Prostate gland (tissue), 2 donors: ENCODE data around the gene PIGN. TPM values are rescaled to one million over a fixed set of nuclear protein-coding genes. Genes with fewer than 3 reads are reported as not detected.

Source experiments
- DNase-seq: peaks from one replicate; pipeline ENCODE4 v3.0.0-alpha.2; 2019; ENCODE audit warnings: low spot score
- H3K27ac ChIP-seq, 2 donors: fragments of 200-600 bp; sonication (generic); 2 replicates each; pipeline ENCODE4 v1.5.1; 2017 to 2019
- H3K27me3 ChIP-seq: fragments of 200-600 bp; sonication (generic); replicated peaks from 2 replicates; pipeline ENCODE4 v1.5.1; 2019; ENCODE audit not compliant: insufficient read depth
- H3K36me3 ChIP-seq, 2 donors: fragments of 200-600 bp; sonication (generic); 1 replicate in 1 of 2; 2 replicates in 1 of 2; pipeline versions ENCODE4 v1.5.1 to v1.8.1; 2017 to 2019
- H3K4me1 ChIP-seq: fragments of 200-600 bp; sonication (generic); replicated peaks from 2 replicates; pipeline ENCODE4 v1.5.1; 2019
- H3K4me3 ChIP-seq, 2 donors: fragments of 200-600 bp; sonication (generic); 2 replicates each; pipeline ENCODE4 v1.5.1; 2017 to 2019
- H3K9me3 ChIP-seq: fragments of 200-600 bp; sonication (generic); 2 replicates; pipeline ENCODE4 v1.5.1; 2017
- CTCF ChIP-seq, 4 experiments: fragments of 200-600 bp in 2 of 4; fragments of 450-650 bp in 2 of 4; sonication (generic) in 2 of 4; IDR thresholded peaks; 1 replicate in 3 of 4; 2 replicates in 1 of 4; pipeline ENCODE4 v1.5.1; 2016 to 2019; ENCODE audit warnings: antibody characterized with exemption in 4 of 4, mild to moderate bottlenecking in 2 of 4, moderate library complexity in 2 of 4
- POLR2A ChIP-seq: fragments of 450-650 bp; IDR thresholded peaks from one replicate; pipeline ENCODE4 v1.6.1; 2016; ENCODE audit warnings: antibody characterized with exemption, mild to moderate bottlenecking
- POLR2AphosphoS5 ChIP-seq: sonication (generic); formaldehyde crosslinking; IDR thresholded peaks from one replicate; pipeline ENCODE4 v1.6.1; 2017; ENCODE audit warnings: antibody characterized with exemption
- WGBS: methylation state at CpG from one replicate; pipeline ENCODE4 v1.1.5; 2018; 5-methylcytosine and 5-hydroxymethylcytosine counted together
- intact Hi-C: fragments of 100-400 bp; cut with DNase I; formaldehyde crosslinking; loops from one replicate; pipeline ENCODE4 v1.14.2; 2022
- total RNA-seq, 2 donors: library from RNA; depleted of rRNA; stranded (reverse); fragments of >200 nt; gene quantifications; one replicate each; pipeline ENCODE4 v1.1.0, GENCODE V29; 2016

PIGN gene
- total RNA-seq, 2 donors from 2014 or later: 30.3 to 39.6 TPM

GRCh38 chr18:62064361-62064760 lies 122.5 kb downstream of the PIGN start:
- intact Hi-C loops: no loop called here
- DNase-seq: no peak
- H3K9me3 ChIP-seq: no peaks in the 10 kb centered on the region
- H3K27me3 ChIP-seq: no peaks in the 10 kb centered on the region
- no peak overlapping the region for H3K27ac ChIP-seq
- H3K36me3 ChIP-seq: no peaks in the 10 kb centered on the region
- H3K4me1 ChIP-seq: no peaks in the 10 kb centered on the region
- WGBS: 0% methylated on average over 1 of the region's 1 CpG
- no peak overlapping the region for H3K4me3 ChIP-seq
- TF ChIP-seq POLR2A: no peak

GRCh38 chr18:62061821-62062478 lies 124.9 kb downstream of the PIGN start:
- Histone ChIP-seq H3K27me3 (no peaks in the 10 kb centered on the region), H3K4me1 (no peaks in the 10 kb centered on the region), H3K27ac (no peak overlapping the region), H3K9me3 (no peaks in the 10 kb centered on the region), H3K4me3 (no peak overlapping the region), H3K36me3 (no peaks in the 10 kb centered on the region)
- over 99% methylated on average over 5 of the region's 5 CpGs for WGBS
- no peak for TF ChIP-seq POLR2AphosphoS5
- no peak for TF ChIP-seq POLR2A
- no peak for TF ChIP-seq CTCF (IDR thresholded peaks at IDR 0.05)
- DNase-seq: no peak
- intact Hi-C loops: no loop called here

GRCh38 chr18:62060820-62061219 lies 126.0 kb downstream of the PIGN start:
- Histone ChIP-seq H3K27ac (no peak overlapping the region), H3K27me3 (no peaks in the 10 kb centered on the region), H3K4me1 (no peaks in the 10 kb centered on the region), H3K4me3 (no peak overlapping the region), H3K9me3 (no peaks in the 10 kb centered on the region), H3K36me3 (no peaks in the 10 kb centered on the region)
- 23% methylated on average over 2 of the region's 2 CpGs for WGBS
- intact Hi-C loops: no loop called here
- no peak for DNase-seq
- TF ChIP-seq CTCF (IDR thresholded peaks at IDR 0.05): no peak

- no peak for DNase-seq
- TF ChIP-seq POLR2A: no peak
- no peak for TF ChIP-seq POLR2AphosphoS5
- TF ChIP-seq CTCF (IDR thresholded peaks at IDR 0.05): no peak
- intact Hi-C loops: no loop called here
Measured at GRCh38 chr18:62054929-62055498, 131.8 kb downstream of the PIGN start.

GRCh38 chr18:62048279-62048678 lies 138.6 kb downstream of the PIGN start:
- 100% methylated on average over 1 of the region's 1 CpG for WGBS

More at GRCh38 chr18:62054929-62055498, 131.8 kb downstream of the PIGN start:
- Histone ChIP-seq H3K27me3 (no peaks in the 10 kb centered on the region), H3K36me3 (no peaks in the 10 kb centered on the region), H3K4me3 (no peak overlapping the region), H3K9me3 (no peaks in the 10 kb centered on the region), H3K4me1 (no peaks in the 10 kb centered on the region), H3K27ac (no peak overlapping the region)
- WGBS: 85% methylated on average over 2 of the region's 2 CpGs

More at GRCh38 chr18:62048279-62048678, 138.6 kb downstream of the PIGN start:
- DNase-seq: no peak
- TF ChIP-seq CTCF (IDR thresholded peaks at IDR 0.05) (no peak), POLR2A (no peak), POLR2AphosphoS5 (no peak)
- Histone ChIP-seq H3K36me3 (no peaks in the 10 kb centered on the region), H3K27me3 (no peaks in the 10 kb centered on the region), H3K9me3 (no peaks in the 10 kb centered on the region), H3K27ac (no peak overlapping the region), H3K4me3 (no peak overlapping the region), H3K4me1 (no peaks in the 10 kb centered on the region)
- intact Hi-C loops: no loop called here
